Thymus (tissue), 11 donors: ENCODE results near the gene CSF3R. TPM values are rescaled to one million over a fixed set of nuclear protein-coding genes. Genes with fewer than 3 reads are reported as not detected.
A peak's percentile ranks its signal among the peaks of the same experiment; 100 is the strongest.

Experiments used
- DNase-seq, 9 donors: peaks; one replicate each; pipeline ENCODE4 v3.0.0-alpha.2; 2013; ENCODE audit warnings: low spot score in 9 of 9, low read depth in 6 of 9, missing footprints in 1 of 9
- H3K27ac ChIP-seq, 2 donors: one replicate each; pipeline ENCODE4 v1.5.1; 2013; ENCODE audit warnings: control low read depth in 1 of 2, low read depth in 1 of 2, low read length in 1 of 2, mild to moderate bottlenecking in 1 of 2, moderate library complexity in 1 of 2
- H3K27me3 ChIP-seq, 2 donors: one replicate each; pipeline ENCODE4 v1.5.1; 2013; ENCODE audit warnings: low read length in 1 of 2; ENCODE audit not compliant: control insufficient read depth in 2 of 2, insufficient read depth in 1 of 2
- H3K36me3 ChIP-seq, 2 donors: one replicate each; pipeline ENCODE4 v1.5.1; 2013; ENCODE audit warnings: low read length in 1 of 2, mild to moderate bottlenecking in 1 of 2, moderate library complexity in 1 of 2; ENCODE audit not compliant: control insufficient read depth in 2 of 2, insufficient read depth in 2 of 2
- H3K4me1 ChIP-seq, 2 donors: one replicate each; pipeline ENCODE4 v1.5.1; 2013; ENCODE audit warnings: low read length in 2 of 2; ENCODE audit not compliant: control insufficient read depth in 2 of 2, insufficient read depth in 2 of 2
- H3K4me3 ChIP-seq, 2 donors: one replicate each; pipeline ENCODE4 v1.5.1; 2013; ENCODE audit warnings: low read length in 2 of 2, control low read depth in 1 of 2, mild to moderate bottlenecking in 1 of 2
- H3K9me3 ChIP-seq, 2 donors: one replicate each; pipeline ENCODE4 v1.5.1; 2013; ENCODE audit warnings: low read length in 1 of 2, mild to moderate bottlenecking in 1 of 2; ENCODE audit not compliant: control insufficient read depth in 2 of 2, insufficient read depth in 1 of 2
- WGBS: extraction: QIAGEN DNeasy Blood & Tissue Kit; methylation state at CpG from one replicate; pipeline ENCODE4 v1.1.7; 2013; 5-methylcytosine and 5-hydroxymethylcytosine counted together
- polyA plus RNA-seq: library from polyadenylated mRNA; stranded (reverse); fragments of 200-250 nt; gene quantifications from one replicate; pipeline ENCODE4 v1.2.3, GENCODE V29; 2013
- total RNA-seq: library from RNA; stranded (reverse); fragments of 120-200 nt; gene quantifications from one replicate; pipeline ENCODE4 v1.2.4, GENCODE V29; 2013
- donor health status: healthy.

CSF3R gene
- total and polyA plus RNA-seq, 2 donors, result 3.7 to 8.6 TPM

DNA sequence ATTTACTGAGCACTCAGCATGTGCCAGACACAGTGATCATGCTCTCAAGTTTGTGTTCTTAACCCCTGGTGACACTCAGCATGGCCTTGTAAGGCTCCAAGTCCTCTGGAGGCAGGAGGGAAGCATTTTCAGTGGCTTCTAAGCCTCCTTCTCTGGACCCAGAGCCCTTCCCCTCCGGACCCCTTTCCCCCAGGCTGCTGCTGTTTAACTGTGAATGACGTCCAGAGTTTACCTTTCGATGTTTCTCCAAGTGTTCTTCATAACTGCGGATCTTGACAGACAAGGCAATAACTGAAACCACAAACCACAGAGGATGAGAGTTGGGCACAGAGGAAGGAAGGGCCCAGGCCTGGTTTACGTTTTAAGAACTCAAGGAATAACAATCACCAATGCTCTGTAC is 25.0 kb downstream of the CSF3R start:
- 6% methylated on average over 5 of the region's 5 CpGs for WGBS
- Histone ChIP-seq H3K27ac (peak overlapping the region in 1 of 2 donors; percentile 32), H3K4me1 (peaks cover 4 to 19% of the 10 kb centered on the region in 2 donors), H3K36me3 (peaks cover 40 to 59% of the 10 kb centered on the region in 2 donors), H3K27me3 (no peaks in the 10 kb centered on the region), H3K9me3 (no peaks in the 10 kb centered on the region), H3K4me3 (no peak overlapping the region)
- peak in 3 of 9 donors; percentile 37 to 69 (median 43) for DNase-seq

- Histone ChIP-seq H3K4me1 (peaks cover 4 to 19% of the 10 kb centered on the region in 2 donors), H3K27ac (no peak overlapping the region), H3K4me3 (no peak overlapping the region), H3K27me3 (no peaks in the 10 kb centered on the region), H3K9me3 (no peaks in the 10 kb centered on the region), H3K36me3 (peaks cover 34 to 50% of the 10 kb centered on the region in 2 donors)
- no peak for DNase-seq
These were observed 26.3 kb downstream of the CSF3R start for GRCh38 chr1:36456391-36456928.

- Histone ChIP-seq H3K4me1 (peaks cover 4 to 22% of the 10 kb centered on the region in 2 donors), H3K9me3 (no peaks in the 10 kb centered on the region), H3K27ac (no peak overlapping the region), H3K27me3 (no peaks in the 10 kb centered on the region), H3K36me3 (peaks cover 28 to 42% of the 10 kb centered on the region in 2 donors), H3K4me3 (no peak overlapping the region)
- no peak for DNase-seq
- WGBS, result 96% methylated on average over 1 of the region's 1 CpG
These were observed 27.3 kb downstream of the CSF3R start for GRCh38 chr1:36455386-36455785.

DNA sequence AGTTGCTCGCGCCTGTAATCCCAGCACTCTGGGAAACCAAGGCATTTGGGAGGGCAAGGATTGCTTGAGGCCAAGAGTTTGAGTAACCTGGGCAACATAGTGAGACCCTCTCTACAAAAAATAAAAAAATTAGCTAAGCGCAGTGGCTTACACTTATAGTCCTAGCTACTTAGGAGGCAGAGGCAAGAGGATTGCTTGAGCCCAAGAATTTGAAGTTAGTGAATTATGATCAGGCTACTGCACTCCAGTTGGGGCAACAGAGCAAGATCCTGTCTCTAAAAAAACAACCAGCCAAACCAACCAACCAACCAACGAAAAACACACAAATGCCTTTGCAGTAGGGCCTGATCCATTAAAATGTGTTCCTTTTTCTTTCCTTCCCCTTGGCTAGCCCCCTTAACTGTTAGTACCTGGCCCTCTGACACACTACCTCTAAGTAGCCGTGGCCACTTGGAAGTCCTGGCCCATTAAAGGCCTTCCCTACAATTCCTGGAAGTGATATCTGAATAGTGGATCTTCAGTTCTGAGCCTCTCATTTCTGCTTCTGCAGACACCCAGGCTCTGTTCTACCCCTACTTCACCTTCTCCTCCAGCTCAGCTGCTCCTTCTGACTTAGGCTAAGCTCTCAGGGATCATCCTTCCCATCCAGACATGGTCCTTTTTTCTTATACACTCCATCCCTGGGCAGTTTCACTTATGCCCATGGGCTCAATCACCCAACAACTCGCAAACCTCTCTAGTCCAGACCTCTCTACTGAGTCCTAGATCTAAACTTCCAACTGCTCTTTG is 28.9 kb downstream of the CSF3R start:
- H3K36me3 ChIP-seq, result peaks cover 26 to 33% of the 10 kb centered on the region in 2 donors

DNA sequence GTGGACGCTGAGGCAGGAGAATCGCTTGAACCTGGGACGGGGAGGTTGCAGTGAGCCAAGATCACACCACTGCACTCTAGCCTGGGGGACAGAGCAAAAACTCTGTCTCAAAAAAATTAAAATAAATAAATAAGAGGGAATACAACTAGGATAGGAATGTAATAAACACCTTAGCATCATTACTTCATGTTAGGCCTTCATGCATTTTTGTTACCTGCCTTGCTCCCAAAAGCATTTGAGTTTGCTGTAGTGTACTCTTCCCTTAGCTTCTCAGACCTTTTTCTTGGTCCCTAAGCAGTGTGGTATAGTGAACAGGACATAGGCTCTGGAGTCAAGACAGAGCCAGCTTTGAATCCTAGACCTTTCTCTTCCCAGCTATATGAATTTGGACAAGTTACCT is 29.7 kb downstream of the CSF3R start:
- Histone ChIP-seq H3K4me1 (peaks cover 4 to 16% of the 10 kb centered on the region in 2 donors), H3K27me3 (no peaks in the 10 kb centered on the region), H3K36me3 (peaks cover 24 to 33% of the 10 kb centered on the region in 2 donors), H3K27ac (no peak overlapping the region), H3K4me3 (no peak overlapping the region), H3K9me3 (peaks cover 0 to 4% of the 10 kb centered on the region in 2 donors)
- WGBS, result 96% methylated on average over 3 of the region's 3 CpGs
- DNase-seq, result no peak

More for the DNA sequence above, 28.9 kb downstream of the CSF3R start:
- H3K4me3 ChIP-seq, result no peak overlapping the region
- peaks cover 0 to 4% of the 10 kb centered on the region in 2 donors for H3K9me3 ChIP-seq
- 97% methylated on average over 6 of the region's 6 CpGs for WGBS
- H3K4me1 ChIP-seq, result peaks cover 4 to 24% of the 10 kb centered on the region in 2 donors
- DNase-seq, result no peak
- no peak overlapping the region for H3K27ac ChIP-seq
- H3K27me3 ChIP-seq, result no peaks in the 10 kb centered on the region

DNA sequence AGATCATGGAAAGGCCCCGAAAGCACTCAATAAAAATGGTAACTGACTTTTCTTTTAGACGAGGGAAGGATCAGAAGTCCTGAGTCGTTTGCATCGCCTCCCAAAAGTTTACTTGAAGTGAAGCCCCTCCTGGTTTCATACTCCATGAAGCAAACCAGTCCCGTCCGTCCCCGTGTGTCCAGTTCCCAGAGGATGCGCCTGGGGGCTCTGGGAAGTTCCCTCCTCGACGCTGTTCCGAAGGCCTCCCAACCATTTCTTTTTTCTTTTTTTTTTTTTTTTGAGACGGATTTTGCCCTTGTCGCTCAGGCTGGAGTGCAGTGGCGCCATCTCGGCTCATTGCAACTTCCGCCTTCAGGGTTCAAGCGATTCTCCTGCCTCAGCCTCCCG is 31.8 kb downstream of the CSF3R start:
- H3K9me3 ChIP-seq, result peaks cover 0 to 4% of the 10 kb centered on the region in 2 donors
- no peaks in the 10 kb centered on the region for H3K27me3 ChIP-seq
- peaks cover 0 to 11% of the 10 kb centered on the region in 2 donors for H3K4me1 ChIP-seq
- peak overlapping the region; percentile 86 to 94 for H3K27ac ChIP-seq
- DNase-seq, result no peak
- 51% methylated on average over 18 of the region's 18 CpGs for WGBS
- H3K36me3 ChIP-seq, result peaks cover 17 to 20% of the 10 kb centered on the region in 2 donors
- H3K4me3 ChIP-seq, result peak overlapping the region; percentile 68 to 87

GRCh38 chr1:36450270-36450918 is 32.3 kb downstream of the CSF3R start, which contains the start of gene OSCP1:
OSCP1 (minus strand) TSS chr1:36450451; CDS start chr1:36450369, 82 bp downstream.
- H3K36me3 ChIP-seq, result peaks cover 12 to 15% of the 10 kb centered on the region in 2 donors
- peaks cover 0 to 11% of the 10 kb centered on the region in 2 donors for H3K4me1 ChIP-seq
- 1% methylated on average over 48 of the region's 48 CpGs for WGBS
- H3K4me3 ChIP-seq, result peak within 1 kb of the TSS; percentile 68 to 87
- H3K27ac ChIP-seq, result peak within 1 kb of the TSS; percentile 86 to 94
- H3K9me3 ChIP-seq, result peaks cover 0 to 4% of the 10 kb centered on the region in 2 donors
- H3K27me3 ChIP-seq, result no peaks in the 10 kb centered on the region
- peak; percentile 73 to 93 (median 85) for DNase-seq

- no peaks in the 10 kb centered on the region for H3K36me3 ChIP-seq
- H3K27me3 ChIP-seq, result no peaks in the 10 kb centered on the region
- H3K4me3 ChIP-seq, result no peak overlapping the region
- no peak overlapping the region for H3K27ac ChIP-seq
- peaks cover 0 to 11% of the 10 kb centered on the region in 2 donors for H3K4me1 ChIP-seq
- H3K9me3 ChIP-seq, result peaks cover 0 to 4% of the 10 kb centered on the region in 2 donors
- 94% methylated on average over 4 of the region's 4 CpGs for WGBS
- DNase-seq, result no peak
These were observed 34.1 kb downstream of the CSF3R start for GRCh38 chr1:36448530-36449056.

DNA sequence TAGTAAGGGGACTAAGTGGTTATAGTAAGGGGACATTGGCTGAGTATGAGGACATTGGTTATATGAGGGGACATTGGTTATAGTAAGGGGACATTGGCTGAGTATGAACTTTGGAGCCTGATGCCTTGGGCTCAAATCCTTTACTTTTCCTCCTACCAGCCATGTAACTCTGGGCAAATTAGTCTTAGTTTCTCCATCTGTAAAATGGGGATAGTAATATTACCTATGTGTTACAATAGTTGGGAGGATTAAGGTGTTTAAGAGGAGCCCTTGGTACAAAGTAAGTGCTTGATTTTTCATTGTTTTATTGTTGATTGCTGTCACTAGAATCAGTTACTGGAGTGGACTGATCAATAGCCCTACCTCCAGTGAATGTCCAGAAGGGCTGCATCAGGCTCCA is 35.3 kb downstream of the CSF3R start:
- H3K27me3 ChIP-seq, result no peaks in the 10 kb centered on the region
- no peaks in the 10 kb centered on the region for H3K36me3 ChIP-seq
- H3K9me3 ChIP-seq, result peaks cover 0 to 4% of the 10 kb centered on the region in 2 donors
- no peak for DNase-seq
- H3K4me1 ChIP-seq, result peaks cover 0 to 11% of the 10 kb centered on the region in 2 donors
- H3K4me3 ChIP-seq, result no peak overlapping the region
- H3K27ac ChIP-seq, result no peak overlapping the region
